Central memory CD8-positive, alpha-beta T cell (primary cell): ENCODE data around the gene KCNAB1.

Source experiments
- ATAC-seq: fragments of 150-1000 bp; cut with Tn5 transposase; replicated peaks from 2 replicates; pipeline ENCODE4 v1.10.0; 2022; ENCODE audit warnings: mild to moderate bottlenecking, moderate FRiP score, moderate number of reproducible peaks; ENCODE audit not compliant: poor library complexity, severe bottlenecking; ENCODE audit errors: extremely low read depth
- DNase-seq, 2 donors: peaks; one replicate each; pipeline ENCODE4 v3.0.0; 2021; ENCODE audit warnings: low spot score in 2 of 2
- H3K27ac Mint-ChIP-seq: one replicate; pipeline ENCODE4 v1.8.0; 2022; ENCODE audit warnings: low read depth, mild to moderate bottlenecking, moderate library complexity, mixed read lengths
- H3K27me3 Mint-ChIP-seq: one replicate; pipeline ENCODE4 v1.8.0; 2022; ENCODE audit warnings: mixed read lengths
- H3K36me3 Mint-ChIP-seq: one replicate; pipeline ENCODE4 v1.8.0; 2022; ENCODE audit warnings: mild to moderate bottlenecking, moderate library complexity, mixed read lengths; ENCODE audit not compliant: insufficient read depth
- H3K4me1 Mint-ChIP-seq: one replicate; pipeline ENCODE4 v1.8.0; 2022; ENCODE audit warnings: mixed read lengths
- H3K4me3 Mint-ChIP-seq: one replicate; pipeline ENCODE4 v1.8.0; 2022; ENCODE audit warnings: mild to moderate bottlenecking, moderate library complexity, mixed read lengths
- H3K9me3 Mint-ChIP-seq: one replicate; pipeline ENCODE4 v1.8.0; 2022; ENCODE audit warnings: mixed read lengths

Gene KCNAB1

DNA sequence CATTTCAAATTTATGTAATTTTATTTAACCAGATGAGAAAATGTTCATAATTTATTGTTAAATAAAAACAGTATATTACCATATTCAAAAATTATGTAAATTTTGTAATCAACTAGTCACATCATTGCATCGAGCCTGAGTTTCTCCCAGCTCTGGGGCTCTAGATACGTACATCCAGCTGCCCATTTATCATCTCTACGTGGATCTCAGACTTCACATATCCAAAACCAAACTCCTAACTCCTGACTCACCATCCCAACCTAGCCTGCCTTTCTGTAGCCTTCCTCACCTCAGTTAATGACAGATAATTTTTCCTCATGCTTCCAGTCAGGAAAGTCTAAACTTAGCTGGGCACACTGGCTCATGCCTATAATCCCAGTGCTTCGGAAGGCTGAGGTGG lies 239.7 kb downstream of the KCNAB1 start:
- Mint-ChIP-seq H3K9me3 (no peaks in the 10 kb centered on the region), H3K27ac (no peak overlapping the region), H3K4me1 (no peaks in the 10 kb centered on the region), H3K4me3 (no peak overlapping the region), H3K27me3 (peaks cover 40% of the 10 kb centered on the region), H3K36me3 (peaks cover 2% of the 10 kb centered on the region)
- no peak for ATAC-seq
- DNase-seq: no peak

DNA sequence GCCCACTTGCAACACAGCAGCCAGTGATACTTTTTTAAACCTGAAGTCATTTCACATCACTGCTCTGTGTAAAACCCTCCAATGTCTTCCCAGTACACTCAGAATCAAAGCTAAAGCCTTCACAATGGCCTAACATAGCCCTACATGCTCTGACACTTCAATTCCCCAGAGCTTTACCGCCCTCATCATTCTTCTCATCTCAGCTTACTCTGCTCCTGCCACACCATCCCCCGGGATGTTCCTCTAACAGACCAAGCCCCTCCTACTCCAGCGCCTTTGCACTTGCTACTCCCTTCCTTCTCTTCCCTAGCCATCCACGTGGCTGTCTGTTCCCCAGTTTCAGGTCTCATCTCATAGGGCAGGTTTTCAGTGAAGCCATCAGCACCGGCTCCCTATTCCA lies 240.6 kb downstream of the KCNAB1 start:
- DNase-seq (no peak), ATAC-seq (no peak)
- H3K4me1 Mint-ChIP-seq: no peaks in the 10 kb centered on the region
- no peaks in the 10 kb centered on the region for H3K9me3 Mint-ChIP-seq
- peaks cover 49% of the 10 kb centered on the region for H3K27me3 Mint-ChIP-seq
- peaks cover 2% of the 10 kb centered on the region for H3K36me3 Mint-ChIP-seq
- no peak overlapping the region for H3K27ac Mint-ChIP-seq
- no peak overlapping the region for H3K4me3 Mint-ChIP-seq

DNA sequence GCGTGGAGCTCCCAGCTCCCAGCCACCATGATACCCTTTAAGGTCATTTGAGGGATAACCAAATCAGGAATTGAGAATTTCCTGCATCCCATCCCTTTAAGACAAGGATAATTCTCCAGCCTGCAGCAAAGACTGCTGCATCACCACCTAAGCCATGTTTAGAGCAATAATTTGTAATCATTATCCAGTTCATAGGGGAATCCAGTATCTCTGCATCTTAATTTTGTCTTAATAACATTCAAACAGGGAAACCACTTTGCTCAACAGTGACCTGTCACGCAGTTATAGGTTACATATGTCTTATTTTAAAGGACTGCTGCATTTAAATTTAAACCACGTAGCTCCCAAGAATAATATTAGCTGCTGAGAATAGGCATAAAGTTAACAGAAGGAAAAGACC lies 246.2 kb downstream of the KCNAB1 start:
- no peak overlapping the region for H3K27ac Mint-ChIP-seq
- H3K4me3 Mint-ChIP-seq: no peak overlapping the region
- peaks cover 70% of the 10 kb centered on the region for H3K27me3 Mint-ChIP-seq
- DNase-seq (no peak), ATAC-seq (no peak)
- no peaks in the 10 kb centered on the region for H3K9me3 Mint-ChIP-seq
- H3K4me1 Mint-ChIP-seq: no peaks in the 10 kb centered on the region
- peaks cover 2% of the 10 kb centered on the region for H3K36me3 Mint-ChIP-seq

DNA sequence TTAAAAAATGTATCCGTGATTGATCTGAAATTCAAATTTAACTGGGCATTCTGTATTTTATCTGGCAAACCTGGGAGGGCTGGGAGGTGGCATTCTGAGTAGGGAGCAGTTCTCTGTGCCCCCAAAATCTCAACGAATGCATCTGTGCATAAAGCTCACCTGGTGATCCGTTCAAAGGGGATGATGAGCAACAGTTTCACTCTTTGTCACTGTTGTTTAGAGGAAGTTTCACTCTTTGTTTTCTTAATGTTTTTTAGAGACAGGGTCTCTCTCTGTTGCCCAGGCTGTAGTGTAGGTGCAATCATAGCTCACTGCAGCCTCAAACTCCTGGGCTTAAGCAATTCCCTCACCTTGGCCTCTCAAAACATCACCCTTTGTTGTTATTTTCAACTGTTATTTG lies 247.8 kb downstream of the KCNAB1 start:
- Mint-ChIP-seq H3K27ac (no peak overlapping the region), H3K9me3 (no peaks in the 10 kb centered on the region), H3K36me3 (peaks cover 2% of the 10 kb centered on the region), H3K27me3 (peaks cover 64% of the 10 kb centered on the region), H3K4me1 (no peaks in the 10 kb centered on the region), H3K4me3 (no peak overlapping the region)
- ATAC-seq (no peak), DNase-seq (no peak)

DNA sequence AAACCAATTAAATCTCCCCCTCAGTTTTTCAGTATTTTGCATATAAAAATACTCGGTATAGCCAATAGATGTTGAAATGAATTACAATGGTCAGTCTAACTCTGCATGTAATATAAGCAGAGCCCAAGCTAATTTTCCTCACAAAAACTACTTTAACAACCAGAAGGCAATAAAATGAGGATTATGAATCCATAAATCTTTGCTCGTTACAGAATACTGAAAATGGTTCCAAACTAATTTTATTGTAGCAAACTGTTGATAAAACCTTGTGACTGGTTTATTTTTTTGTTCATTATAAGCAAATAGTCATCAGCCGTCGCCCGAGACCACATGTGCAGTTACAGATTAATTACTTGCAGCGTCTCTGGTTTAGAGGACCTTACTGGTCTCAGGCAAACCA lies 251.3 kb downstream of the KCNAB1 start:
- Mint-ChIP-seq H3K4me1 (no peaks in the 10 kb centered on the region), H3K27me3 (peaks cover 46% of the 10 kb centered on the region), H3K36me3 (no peaks in the 10 kb centered on the region), H3K4me3 (no peak overlapping the region), H3K27ac (no peak overlapping the region), H3K9me3 (no peaks in the 10 kb centered on the region)
- DNase-seq (no peak), ATAC-seq (no peak)

DNA sequence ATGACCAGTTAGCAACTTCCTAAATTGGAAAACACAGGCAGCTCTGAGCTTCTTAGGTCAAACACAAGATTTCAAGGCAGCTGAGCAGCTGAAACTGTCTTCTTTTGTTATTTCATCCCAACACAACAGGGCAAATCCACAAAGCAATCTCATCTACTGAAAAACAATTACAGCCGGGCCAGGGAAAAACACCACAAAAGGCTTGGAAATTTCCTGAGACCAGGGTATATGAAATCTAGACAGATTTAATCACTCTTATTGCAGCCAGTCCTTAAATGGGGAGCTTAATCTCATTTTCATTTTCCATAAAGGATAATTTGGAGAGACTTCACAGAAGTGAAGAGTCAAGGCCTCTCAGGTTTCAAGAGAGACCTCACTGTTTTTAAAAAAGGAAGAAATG lies 252.7 kb downstream of the KCNAB1 start:
- DNase-seq (no peak), ATAC-seq (no peak)
- no peak overlapping the region for H3K27ac Mint-ChIP-seq
- H3K4me3 Mint-ChIP-seq: no peak overlapping the region
- H3K9me3 Mint-ChIP-seq: no peaks in the 10 kb centered on the region
- H3K27me3 Mint-ChIP-seq: peaks cover 51% of the 10 kb centered on the region
- H3K36me3 Mint-ChIP-seq: no peaks in the 10 kb centered on the region
- H3K4me1 Mint-ChIP-seq: no peaks in the 10 kb centered on the region

DNA sequence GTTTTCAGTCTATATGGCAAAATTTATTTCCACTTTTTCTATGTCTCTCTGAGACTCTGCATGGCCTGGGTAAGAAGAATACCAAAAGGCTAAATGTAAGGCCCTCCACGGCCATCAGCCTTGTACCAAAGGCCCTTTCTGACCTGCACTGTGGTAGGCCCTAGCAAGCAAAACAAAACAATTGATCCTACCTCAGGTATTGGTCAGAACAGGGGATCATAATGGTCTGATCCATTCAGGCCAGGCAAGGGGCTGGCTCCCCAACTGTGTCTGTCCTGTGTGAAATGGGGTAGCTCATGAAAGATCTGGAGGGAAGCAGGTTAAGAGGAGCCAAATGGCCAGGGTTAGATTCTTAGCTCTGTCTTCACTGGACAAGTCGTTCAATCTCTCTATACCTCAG lies 253.3 kb downstream of the KCNAB1 start:
- H3K4me3 Mint-ChIP-seq: no peak overlapping the region
- H3K36me3 Mint-ChIP-seq: no peaks in the 10 kb centered on the region
- no peak overlapping the region for H3K27ac Mint-ChIP-seq
- H3K27me3 Mint-ChIP-seq: peaks cover 51% of the 10 kb centered on the region
- DNase-seq (no peak), ATAC-seq (no peak)
- no peaks in the 10 kb centered on the region for H3K9me3 Mint-ChIP-seq
- H3K4me1 Mint-ChIP-seq: no peaks in the 10 kb centered on the region

DNA sequence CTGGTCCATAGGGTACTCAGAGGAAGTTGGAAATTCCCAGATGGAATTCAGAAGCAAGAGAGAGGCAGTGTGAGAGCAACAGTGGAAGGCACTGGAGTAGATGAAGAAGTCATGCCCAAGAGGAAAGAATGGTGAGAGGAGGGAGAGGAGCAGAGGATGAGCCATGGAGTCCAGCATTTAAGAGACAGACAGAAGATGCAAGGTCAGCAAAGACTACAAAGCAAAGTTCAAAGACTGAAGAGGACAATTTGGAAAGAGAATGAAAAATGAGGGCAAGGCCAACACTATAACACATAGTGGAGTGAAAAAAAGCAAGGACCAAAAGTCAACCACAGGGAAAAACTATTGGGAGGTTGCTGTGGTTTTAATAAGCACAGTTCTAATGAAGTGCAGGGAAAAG lies 255.8 kb downstream of the KCNAB1 start:
- Mint-ChIP-seq H3K4me3 (no peak overlapping the region), H3K36me3 (no peaks in the 10 kb centered on the region), H3K9me3 (no peaks in the 10 kb centered on the region), H3K27me3 (peaks cover 46% of the 10 kb centered on the region), H3K27ac (no peak overlapping the region), H3K4me1 (no peaks in the 10 kb centered on the region)
- DNase-seq (no peak), ATAC-seq (no peak)

DNA sequence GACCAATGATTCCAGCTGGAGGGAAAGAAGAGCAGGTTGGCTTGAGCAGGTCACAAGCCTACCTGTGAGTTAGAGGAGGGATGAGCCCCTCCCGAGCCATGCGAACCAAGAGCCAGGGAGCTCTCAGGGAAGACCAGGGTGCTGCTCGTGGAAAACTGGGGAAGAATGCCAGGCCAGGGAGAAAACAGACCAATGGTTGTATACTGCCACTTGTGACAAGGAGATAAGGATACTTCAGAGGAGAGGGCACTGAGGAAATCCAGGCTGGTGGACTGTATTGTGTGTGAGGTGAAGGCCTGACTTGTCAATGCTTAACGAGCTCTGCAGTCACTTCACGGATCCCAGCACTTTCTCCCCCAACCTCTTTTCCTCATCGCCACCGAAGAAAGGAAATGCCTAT lies 256.9 kb downstream of the KCNAB1 start:
- ATAC-seq: no peak
- peaks cover 46% of the 10 kb centered on the region for H3K27me3 Mint-ChIP-seq

DNA sequence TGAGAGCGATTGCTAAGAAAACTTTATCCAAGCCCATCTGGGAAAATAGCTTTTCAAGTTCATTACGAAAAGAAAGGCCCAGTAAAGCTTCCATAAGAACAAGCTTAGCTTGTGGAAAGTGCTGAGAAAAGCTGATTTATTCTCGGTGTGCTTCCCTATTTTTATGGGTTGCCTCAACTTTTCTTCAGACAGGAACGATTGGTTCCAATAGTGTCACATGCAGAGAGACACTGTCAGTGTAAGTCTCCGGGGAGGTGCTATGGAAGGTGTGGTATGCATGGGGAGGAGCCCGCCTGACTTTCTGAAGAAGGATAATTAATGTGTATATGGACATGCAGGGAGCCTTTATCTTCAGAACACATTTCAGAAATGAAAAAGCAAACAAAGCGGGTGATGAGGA lies 257.3 kb downstream of the KCNAB1 start:
- H3K4me1 Mint-ChIP-seq: no peaks in the 10 kb centered on the region
- H3K27ac Mint-ChIP-seq: no peak overlapping the region
- ATAC-seq: no peak

More for the DNA sequence above, 256.9 kb downstream of the KCNAB1 start:
- Mint-ChIP-seq H3K27ac (no peak overlapping the region), H3K4me1 (no peaks in the 10 kb centered on the region), H3K36me3 (no peaks in the 10 kb centered on the region), H3K4me3 (no peak overlapping the region), H3K9me3 (no peaks in the 10 kb centered on the region)
- no peak for DNase-seq

DNA sequence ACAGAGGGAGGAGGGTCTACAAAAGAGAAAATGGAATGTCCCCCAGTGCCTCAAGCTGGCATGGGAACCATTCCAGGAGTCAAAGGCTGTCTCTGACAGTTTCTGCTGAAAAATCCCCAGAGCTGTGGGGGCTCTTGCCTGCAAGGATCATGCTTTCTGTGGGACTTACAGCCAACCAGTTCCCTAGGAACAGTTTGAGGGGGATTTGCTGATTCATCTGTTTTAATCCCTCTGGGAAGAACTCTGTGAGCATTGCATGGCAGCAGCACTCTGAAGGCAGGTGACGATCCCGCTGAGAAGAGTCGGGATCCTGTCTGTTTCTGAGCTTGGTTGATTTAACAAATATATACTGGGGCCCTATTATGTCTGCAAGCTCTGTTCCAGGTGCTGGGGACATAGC lies 258.5 kb downstream of the KCNAB1 start:
- no peaks in the 10 kb centered on the region for H3K36me3 Mint-ChIP-seq
- no peak for ATAC-seq
- H3K9me3 Mint-ChIP-seq: no peaks in the 10 kb centered on the region
- H3K4me1 Mint-ChIP-seq: no peaks in the 10 kb centered on the region
- peaks cover 47% of the 10 kb centered on the region for H3K27me3 Mint-ChIP-seq
- DNase-seq: no peak
- H3K27ac Mint-ChIP-seq: no peak overlapping the region
- no peak overlapping the region for H3K4me3 Mint-ChIP-seq

More for the DNA sequence above, 257.3 kb downstream of the KCNAB1 start:
- Mint-ChIP-seq H3K27me3 (peaks cover 46% of the 10 kb centered on the region), H3K36me3 (no peaks in the 10 kb centered on the region), H3K4me3 (no peak overlapping the region), H3K9me3 (no peaks in the 10 kb centered on the region)
- no peak for DNase-seq

DNA sequence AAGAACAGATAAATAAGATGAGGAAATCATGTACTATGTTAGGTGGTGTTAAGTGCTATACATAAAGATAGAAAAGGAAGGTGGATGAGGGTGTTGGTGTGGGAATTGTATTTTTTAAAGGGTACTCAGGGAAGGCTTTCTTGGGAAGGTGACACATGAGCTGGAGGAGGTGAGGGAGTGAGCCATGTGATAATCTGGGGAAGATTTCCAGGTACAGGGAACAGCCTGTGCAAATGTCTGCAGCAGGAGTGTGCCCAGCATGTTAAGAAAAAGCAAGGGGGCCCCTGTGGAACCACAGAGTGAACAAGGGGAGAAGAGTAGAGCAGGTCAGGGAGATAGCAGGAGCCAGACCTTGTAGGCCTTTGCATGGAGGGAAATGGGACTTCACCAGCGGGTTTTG lies 258.9 kb downstream of the KCNAB1 start:
- Mint-ChIP-seq H3K9me3 (no peaks in the 10 kb centered on the region), H3K4me3 (no peak overlapping the region)
- ATAC-seq: no peak

DNA sequence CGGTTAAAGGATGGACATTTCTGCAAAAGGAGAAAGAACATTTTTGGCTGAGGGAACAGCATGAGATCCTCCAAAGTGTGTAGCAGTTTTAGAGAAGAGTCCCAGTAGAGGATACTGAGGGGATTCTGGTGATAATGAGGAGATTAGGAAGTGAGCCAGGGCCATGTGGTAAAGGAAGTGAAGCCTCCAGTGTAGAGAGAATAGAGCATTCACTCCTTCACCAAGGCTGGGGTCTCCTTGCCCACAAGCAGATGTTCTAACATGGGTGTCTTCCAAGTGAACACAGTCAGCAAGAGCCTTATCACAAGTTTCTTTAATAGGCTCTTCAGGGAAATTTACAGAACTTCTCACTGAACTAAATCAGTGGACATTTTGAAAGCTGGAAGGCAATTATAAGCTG lies 260.9 kb downstream of the KCNAB1 start:
- no peak for DNase-seq
- Mint-ChIP-seq H3K27me3 (peaks cover 54% of the 10 kb centered on the region), H3K4me3 (no peak overlapping the region), H3K27ac (no peak overlapping the region), H3K36me3 (no peaks in the 10 kb centered on the region), H3K4me1 (no peaks in the 10 kb centered on the region), H3K9me3 (no peaks in the 10 kb centered on the region)
- ATAC-seq: no peak

More for the DNA sequence above, 258.9 kb downstream of the KCNAB1 start:
- H3K27ac Mint-ChIP-seq: no peak overlapping the region
- DNase-seq: no peak
- no peaks in the 10 kb centered on the region for H3K4me1 Mint-ChIP-seq
- no peaks in the 10 kb centered on the region for H3K36me3 Mint-ChIP-seq
- peaks cover 51% of the 10 kb centered on the region for H3K27me3 Mint-ChIP-seq
